OCI-M1 (cell line): ENCODE data around the gene USH1G.
A peak's percentile ranks its signal among the peaks of the same experiment; 100 is the strongest.
"Not testable (repeated sequence)": the region's sequence is repeated elsewhere in the genome, so short reads cannot be mapped to it uniquely, and the experiment has no call there.

Experiments used
- DNase-seq: peaks from one replicate; lab custom pipeline; 2025; lab: John Stamatoyannopoulos, UW

The USH1G gene

DNA sequence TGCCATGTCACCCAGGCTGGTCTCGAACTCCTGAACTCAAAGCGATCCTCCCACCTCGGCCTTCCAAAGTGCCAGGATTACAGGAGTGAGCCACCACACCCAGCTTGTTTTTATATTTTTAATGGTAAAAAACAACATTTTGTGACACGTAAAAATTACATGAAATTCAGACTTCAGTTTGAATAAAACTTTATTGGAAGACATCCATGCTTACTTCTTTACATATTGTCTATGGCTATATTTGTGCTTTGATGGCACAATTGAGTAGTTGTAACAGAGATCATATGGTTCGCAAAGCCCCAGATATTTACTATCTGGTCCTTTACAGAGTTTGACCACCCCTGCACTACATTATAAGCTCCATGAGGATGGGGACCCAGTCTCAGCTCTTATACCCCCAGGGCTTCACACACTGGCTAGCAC, 48.4 kb downstream of the USH1G start:
- DNase-seq: no peak

DNA sequence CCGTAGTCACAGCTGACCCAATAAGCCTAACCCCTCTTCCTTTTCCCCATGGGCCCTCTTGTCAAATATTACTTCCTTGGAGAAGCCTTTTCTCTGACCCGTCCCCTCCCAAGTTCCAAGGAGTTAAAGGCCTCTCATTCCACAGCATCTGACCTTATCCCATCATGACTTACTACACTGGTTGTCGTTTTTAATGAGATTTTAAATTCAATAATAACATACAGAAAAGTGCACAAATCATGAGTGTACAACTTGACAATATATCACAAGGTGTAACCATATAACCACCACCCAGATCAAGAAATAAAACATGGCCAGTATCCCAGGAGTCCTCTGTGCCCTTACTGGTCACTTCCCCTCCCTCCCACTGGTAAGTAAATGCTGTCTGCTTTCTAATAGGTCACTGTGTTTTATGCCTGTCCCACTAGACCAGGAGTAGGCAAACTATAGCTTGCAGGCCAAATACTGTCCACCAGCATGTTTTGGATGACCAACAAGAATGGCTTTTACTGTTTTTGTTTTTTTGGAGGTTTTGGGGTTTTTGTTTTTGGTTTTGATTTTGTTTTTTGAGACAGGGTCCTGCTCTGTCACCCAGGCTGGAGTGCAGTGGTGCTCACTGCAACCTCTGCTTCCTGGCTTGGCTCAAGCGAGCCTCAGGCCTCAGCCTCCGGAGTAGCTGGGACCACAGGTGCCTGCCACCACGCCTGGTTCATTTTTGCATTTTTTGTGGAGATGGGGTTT, 49.0 kb downstream of the USH1G start:
- peak; percentile 77 for DNase-seq

DNA sequence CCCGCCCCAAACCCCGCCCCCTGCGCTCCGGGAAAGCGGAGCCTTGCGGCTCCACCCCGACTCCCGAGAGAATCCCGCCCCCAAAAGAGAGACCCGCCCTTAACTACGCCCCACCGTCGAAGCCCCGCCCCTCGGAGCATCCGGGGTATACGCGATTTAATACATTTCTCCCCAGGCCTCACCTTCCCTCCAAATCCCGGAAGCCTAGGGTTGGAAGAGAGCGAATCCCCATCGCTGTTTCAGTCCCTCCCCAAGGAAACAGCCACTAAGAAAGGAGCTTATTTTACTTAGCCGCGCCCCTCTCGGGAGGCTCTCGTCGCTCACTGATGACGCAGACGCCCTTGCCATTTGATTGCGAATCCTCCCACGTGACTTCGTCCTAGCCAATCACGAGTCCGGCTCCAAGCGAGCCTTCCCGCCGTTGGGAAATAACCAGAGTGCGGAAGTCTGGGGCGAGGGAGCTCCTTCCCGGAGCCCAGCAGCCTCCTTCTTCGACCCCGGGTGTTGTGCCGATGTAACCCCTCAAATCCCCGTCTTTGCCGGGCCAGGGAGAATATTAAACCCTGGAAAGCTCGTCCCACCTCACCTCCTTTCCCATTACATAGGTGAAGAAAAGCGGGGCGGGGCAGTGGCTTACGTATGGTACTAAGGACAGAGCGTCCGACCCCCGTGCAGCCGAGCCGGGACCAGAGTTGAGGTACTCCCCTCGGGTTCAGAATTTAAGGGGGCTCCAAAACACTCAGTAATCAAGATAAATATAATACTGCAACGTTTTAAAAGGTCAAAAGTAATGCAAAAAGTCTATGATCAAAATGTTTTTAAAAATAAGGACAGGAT, 49.8 kb downstream of the USH1G start:
- peak; percentile 100 for DNase-seq

DNA sequence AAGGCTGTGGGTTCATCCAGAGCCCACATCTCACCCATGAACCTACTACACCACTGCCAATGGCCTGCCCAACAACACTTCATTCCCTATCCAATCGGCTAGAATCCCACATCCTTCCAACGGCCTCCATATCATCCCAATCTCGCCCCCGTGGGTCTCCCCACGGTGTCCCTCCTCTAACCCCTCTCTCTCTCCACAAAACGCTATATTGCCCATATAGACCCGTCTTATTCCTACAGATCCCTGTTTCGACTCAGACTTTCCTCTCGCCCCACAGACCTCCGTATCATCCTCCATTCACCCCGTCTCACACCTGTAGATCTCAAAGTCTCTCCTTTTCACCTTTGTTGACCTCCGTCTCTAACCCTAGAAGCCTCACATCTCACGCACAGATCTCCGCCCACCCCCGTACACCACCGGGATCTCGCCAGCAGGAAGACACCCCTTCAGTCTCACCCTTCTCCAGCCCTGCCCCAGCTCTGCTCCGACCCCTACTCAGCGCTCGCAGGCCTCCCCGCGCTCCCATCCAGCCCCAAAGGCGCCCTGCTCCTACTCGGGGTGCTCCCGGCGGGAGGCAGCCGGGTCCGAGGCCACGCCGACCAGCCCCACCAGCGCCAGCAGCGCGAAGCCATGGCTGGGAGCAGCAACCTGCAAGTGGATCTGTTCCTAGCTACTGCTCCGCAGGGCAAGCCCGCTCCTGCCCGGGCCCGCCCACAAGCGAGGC, 50.6 kb downstream of the USH1G start, which contains the start of gene FDXR:
Gene FDXR, minus strand, starts transcription at position 682 of the 724 bp plus-strand sequence. Its CDS starts 50 bp downstream, at position 632.
- no peak for DNase-seq

DNA sequence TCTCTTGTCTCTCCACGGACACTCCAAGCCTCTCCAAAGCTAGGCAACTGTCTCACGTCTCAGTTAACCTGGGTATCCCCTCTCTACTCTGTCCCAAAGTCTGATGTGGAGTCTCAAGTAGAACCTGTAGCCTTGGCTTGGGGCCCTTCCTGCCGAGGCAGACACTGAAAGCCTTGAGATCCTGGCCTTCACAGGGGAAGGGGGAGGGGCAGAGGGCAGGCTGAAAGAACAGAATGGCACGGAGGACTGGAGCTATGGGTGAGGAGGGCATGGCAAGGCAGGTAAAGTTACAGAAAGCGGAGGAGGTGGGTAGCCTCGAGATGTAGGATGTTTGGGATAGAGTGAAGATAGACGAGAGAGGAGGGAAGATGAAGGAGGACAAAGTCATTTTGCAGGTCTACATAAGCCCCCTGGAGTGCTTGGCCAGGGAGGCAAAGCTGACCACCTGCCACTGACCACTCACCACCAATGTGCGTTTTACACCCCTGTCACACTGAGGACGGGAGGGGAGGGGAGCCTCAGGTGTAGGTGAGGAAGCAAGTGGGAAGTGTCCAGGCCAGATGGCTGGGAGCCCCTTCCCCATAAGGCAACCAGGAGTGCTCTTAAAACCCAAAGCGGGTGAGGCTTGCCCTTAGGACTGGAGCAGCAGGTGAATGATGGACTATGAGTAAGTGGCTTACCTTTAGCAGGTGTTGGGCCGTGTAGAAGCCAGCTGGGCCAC, 51.5 kb downstream of the USH1G start:
- no peak for DNase-seq

DNA sequence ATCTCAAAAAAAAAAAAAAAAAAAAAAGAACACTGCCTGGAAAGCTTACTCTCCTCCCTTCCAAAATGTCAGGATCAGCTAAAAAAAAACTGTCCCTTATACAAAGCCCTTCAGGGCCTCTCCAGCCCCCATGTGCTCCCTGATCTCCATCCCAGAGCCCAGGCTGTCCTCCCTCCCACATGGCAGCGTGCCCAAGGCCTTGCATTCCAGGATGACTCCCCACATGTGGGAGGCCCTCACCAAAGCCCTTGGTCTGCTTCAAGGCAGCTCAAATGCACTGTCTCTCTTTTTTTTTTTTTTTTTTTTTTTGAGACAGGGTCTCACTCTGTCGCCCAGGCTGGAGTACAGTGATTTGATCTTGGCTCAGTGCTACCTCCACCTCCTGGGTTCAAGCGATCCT, 52.5 kb downstream of the USH1G start:
- DNase-seq: no peak

DNA sequence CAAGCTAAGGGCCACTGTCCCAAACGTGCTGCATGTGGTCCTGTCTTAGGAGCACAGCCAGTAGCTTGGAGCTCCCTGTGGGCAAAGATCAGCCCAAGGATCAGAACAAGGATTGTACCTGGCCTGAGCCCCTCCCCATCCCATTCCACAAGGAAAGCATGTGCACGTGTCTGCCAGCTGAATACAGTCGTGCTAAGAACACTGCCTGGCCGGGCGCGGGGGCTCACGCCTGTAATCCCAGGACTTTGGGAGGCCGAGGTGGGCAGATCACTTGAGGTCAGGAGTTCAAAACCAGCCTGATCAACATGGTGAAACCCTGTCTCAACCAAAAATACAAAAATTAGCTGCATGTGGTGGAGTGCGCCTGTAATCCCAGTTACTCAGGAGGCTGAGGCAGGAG, 53.0 kb downstream of the USH1G start:
- not testable (repeated sequence) for DNase-seq

DNA sequence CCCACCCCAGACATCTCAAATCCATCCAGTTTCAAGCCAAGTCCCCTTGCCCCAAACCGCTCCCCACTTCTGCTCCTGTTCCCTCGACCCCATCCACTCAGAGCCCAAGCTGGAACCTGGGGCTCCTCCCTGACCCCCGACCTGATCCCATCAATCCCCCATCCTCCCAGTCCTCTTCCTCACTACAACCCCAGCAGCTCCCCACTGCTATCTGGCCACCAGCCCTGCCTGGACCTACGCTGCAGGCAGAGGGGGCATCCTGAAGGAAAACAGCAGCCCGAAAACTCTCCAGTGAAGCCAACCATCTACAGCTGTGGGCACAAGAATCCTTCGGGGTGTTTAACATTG, 54.2 kb downstream of the USH1G start:
- no peak for DNase-seq

DNA sequence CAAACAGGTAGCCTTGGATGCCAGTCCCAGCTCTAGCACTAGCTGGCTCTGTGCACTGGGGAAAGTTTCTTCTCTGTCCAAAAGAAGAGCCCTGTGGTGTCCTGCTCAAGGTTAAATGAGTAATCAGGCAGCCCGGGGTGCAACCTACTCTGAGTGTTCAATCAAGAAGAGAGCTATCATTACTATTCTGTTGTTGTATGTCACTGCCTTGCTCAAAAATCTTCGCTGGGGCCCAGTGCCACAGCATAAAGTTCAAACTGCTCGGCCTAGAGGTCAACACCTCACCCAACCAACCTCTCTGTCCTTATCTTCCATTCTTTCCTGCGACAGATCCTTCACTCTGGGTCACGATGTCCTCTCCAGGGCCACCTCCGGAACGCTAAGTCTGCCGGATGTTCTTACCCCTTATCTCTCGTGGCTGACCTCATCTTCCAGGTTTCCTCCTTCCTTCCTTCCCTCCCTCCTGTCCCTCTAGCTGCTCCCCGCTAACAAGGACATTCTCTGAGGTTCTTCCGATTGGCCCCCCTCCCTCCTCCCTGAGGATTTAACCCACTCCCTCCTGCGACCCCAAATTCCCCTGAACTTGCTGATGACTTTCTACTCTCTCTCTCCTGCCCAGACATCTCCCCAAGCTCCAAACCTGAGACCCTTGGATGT, 54.7 kb downstream of the USH1G start:
- DNase-seq: peak; percentile 45

DNA sequence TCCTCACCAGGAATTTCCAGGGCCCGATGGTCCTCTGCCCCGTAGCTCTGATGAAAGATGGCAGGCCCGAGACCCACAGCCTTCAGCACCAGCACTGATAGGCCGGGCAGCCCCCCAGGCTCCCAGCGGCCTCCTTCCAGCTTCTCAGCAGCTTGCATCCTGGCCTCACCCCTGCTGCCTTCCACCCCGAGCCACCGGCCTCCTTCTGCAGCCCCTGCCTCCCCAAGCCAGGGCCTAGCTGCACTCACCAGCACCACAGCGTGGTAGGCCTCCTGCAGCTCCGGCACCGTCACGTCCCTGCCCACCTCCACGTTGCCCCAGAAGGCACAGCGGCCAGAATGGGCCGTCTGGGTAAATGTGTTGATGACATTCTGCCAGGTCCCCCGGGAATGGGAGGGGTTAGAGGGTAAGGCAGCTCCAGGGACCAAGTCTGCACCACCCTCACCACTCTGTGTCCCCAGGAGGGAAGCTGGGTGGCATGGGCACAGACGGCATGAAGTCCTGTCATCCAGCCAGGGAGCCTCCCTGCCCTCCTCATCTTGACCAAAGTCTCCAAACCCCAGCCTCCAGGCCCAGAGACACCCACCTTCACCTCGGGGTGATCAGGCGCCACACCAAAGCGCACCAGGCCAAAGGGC, 56.7 kb downstream of the USH1G start:
- no peak for DNase-seq
